TTC549 (cell line): ENCODE data around the gene TOR1A.

Source experiments
- FAIRE-seq: peaks from 2 replicates; lab custom pipeline; 2012; peaks lifted over from hg19 to GRCh38; lab: Jason Lieb, UNC

Gene TOR1A

GRCh38 chr9:129851821-129852220 lies 27.9 kb upstream of the TOR1A start:
- no peak for FAIRE-seq

DNA sequence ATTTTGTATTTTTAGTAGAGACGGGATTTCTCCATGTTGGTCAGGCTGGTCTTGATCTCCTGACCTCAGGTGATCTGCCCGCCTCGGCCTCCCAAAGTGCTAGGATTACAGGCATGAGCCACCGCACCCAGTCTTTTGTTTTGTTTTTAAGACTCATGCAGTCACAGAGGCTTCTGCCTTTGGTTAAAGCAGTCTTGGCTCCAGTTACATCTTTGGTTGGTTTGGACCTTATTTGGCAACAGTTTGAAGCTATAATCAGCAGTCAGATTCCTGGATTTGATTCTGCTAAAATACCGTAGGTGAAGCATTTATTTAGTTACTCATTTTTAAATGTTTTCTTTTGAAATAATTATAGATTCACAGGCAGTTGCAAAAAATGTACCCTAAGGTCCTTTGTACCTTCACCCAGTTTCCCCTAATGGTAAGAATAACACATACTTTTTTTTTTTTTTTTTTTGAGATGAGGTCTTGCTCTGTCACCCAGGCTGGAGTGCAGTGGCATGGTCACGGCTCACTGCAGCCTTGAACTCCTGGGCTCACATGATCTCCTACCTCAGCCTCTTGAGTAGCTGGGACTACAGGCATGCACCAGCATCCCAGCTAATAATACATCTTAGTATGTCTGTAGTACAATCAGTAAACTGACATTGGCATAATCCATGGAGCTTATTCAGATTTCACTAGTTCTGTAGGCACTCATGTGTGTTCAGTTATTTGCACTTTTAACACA lies 27.1 kb upstream of the TOR1A start:
- no peak for FAIRE-seq

GRCh38 chr9:129849901-129850300 lies 26.0 kb upstream of the TOR1A start:
- no peak for FAIRE-seq

- no peak for FAIRE-seq
Observed at GRCh38 chr9:129848712-129849441, 24.9 kb upstream of the TOR1A start.

- no peak for FAIRE-seq
Observed at GRCh38 chr9:129845373-129845772, 21.4 kb upstream of the TOR1A start.

DNA sequence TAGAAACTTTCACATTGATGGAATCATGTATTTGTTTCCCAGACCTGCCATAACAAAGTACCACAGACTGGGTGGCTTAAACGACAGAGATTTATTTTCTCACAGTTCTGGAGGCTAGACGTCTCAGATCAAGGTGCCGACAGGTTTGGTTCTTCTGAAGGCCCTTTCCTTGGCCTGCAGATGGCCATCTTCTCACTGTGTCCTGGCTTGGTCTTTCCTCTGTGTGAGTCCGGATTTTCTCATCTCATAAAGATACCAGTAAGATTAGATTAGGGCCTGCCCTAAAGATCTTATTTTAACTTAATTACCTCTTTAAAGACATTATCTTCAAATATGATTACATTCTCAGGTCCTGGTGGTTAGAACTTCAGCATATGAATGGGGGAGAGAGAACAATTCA lies 17.1 kb upstream of the TOR1A start:
- no peak for FAIRE-seq

DNA sequence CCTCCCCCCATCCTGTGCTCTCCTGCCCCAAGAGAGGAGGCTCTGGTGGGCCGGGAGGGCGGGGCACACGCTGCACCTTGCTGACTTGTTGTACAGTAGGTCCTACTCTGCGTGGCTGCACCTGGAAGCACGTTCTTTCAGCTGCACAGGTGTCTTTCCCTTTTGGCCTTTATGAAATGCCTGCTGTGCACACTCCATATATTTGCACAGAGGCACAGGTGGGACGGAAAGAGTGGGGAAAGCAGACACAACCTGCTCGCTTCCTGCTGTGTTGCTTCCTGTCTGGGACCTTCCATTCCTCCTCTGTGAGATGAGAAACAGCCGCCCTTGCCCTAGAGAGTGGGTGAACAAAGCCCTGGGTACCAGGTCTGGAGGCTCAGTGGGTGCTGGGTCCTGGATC lies 16.1 kb upstream of the TOR1A start:
- FAIRE-seq = no peak

DNA sequence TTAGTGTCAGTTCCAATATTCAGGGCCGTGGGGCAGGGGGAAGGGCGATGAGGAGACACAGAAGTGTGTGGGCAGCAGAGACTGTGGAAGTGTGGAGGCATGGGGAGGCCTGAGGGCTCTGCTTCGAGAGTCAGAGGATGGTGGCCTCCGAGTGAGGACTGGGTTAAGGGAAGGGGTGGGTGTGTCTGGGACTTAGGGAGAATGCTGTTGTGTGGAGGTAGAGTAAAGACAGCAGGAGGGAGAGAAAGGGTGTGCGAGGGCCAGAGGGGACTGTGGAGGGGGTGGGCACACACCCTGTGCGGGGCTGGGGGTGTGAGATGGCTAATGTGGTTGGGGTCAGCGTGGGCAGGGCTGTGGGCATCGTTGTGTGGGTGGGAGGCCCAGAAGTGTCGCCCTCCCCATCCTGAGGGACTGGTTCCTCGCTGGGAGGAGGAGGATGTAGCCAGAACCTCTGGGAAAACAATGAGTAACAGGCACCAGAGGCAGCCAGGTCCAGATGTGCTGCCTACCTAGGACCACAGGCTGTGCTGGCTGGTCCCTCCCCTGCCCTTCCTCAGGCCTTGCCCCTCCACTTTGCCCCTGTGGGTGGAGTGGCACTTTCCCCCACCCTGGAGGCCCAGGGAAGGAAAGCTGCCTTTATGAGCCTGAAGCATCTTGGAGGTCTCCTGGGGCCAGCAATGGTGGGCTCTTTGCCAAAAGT lies 15.5 kb upstream of the TOR1A start:
- FAIRE-seq = no peak

- no peak for FAIRE-seq
Observed at GRCh38 chr9:129838707-129839259, 14.8 kb upstream of the TOR1A start.

DNA sequence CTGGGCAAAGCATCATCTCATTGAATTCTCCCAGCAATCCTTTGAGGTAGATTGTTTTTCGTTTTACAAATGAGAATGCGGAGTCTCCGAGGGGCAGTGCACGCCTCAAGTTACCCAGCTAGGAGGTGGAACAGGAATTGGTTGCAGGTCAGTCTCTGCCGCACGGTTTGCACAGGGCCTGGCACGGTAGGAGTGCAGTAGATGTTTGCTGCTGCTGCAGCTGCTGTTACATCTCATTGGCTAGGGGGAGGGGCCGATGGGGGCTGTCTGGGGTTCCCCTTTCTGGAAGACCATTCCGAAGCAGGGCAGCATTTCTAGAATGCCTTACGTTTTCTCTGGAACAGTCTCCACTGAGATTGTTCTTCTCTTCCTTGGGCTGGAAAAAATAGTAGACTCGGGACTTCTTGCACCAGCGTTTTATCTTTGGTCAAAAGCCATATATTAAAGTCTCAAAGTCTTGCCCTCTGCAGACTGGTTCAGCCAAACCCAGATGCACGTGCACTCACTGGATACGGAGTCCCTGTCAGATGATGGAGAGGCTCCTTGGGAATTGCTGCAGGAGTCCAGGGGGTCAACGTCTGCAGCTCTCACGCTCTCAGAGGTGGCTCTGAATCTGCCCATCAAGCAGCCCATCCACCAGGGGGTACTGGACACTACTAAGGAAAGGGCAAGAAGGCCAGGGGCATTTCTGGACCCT lies 12.5 kb upstream of the TOR1A start:
- no peak for FAIRE-seq

GRCh38 chr9:129835860-129836223 lies 11.9 kb upstream of the TOR1A start:
- FAIRE-seq = no peak

GRCh38 chr9:129835128-129835859 lies 11.4 kb upstream of the TOR1A start, which contains the start of the genes C9orf78 and USP20:
Gene C9orf78 (minus strand): TSS chr9:129835275. CDS start chr9:129835221, 54 bp downstream.
Gene USP20 (plus strand): TSS chr9:129835458. CDS start chr9:129852556, 17,098 bp downstream.
- no peak for FAIRE-seq

DNA sequence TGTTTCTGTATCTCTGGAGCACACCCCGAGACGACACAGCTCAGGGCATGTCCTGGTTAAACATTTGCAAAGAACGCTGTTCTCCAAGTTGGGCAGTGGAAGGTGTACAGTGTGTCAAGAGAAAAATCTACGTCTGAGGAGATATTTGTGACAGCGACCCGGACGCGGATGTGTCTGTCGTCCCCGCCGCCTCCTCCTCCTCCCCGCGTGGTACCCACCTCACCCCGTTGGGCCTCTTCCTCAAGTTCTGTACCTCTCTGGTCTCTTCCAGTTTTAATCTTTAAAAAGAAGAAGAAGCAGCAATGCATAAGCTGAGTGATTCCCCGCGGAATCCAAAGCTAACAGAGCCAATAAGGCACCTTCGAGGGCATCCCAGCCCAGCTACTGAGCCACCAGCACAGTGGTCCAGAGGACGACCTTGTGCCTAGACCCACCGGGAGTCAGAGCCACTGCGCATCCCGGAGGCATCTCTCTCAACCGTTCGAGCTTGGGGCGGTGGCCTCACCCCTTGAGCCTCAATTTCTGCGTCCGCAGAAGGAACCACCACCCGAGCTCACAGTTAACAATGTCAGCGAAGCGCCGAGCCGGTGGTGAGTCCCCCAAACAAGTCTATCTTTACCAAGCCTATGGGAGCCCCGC lies 10.7 kb upstream of the TOR1A start:
- no peak for FAIRE-seq

DNA sequence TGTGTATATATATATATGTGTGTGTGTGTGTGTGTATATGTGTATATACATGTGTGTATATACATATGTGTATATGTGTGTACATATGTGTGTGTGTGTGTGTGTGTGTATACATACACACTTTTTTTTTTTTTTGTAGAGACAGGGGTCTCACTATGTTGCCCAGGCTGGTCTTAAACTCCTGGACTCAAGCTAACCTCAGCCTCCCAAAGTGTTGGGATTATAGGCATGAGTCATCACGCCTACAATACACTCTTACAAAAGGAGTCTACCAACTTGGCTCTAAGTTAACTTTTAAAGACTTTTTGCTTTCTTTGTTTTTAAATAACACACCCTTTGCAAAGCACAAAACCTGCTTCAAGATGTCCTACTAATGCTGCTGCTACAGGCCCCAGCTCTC lies 9.0 kb upstream of the TOR1A start:
- FAIRE-seq = no peak

- FAIRE-seq = no peak
Observed at GRCh38 chr9:129828969-129829368, 5.0 kb upstream of the TOR1A start.

DNA sequence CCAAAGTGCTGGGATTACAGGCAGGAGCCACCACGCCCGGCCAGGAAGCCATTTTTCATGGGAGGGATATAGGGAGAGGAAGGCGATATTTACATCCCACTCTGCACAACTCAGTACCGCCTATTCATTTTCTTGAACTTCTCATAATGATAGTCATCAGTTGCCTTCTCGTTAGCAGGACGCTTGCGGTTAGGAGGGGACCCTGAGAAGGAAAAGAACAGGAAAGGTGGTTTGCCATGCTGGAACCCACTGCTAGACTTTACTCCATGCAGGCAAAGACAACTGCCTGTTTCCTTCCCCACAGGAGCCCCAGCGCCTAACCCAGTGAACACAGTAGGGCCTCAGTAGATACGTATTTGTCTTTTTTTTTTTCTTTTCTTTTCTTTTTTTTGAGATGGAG lies 4.1 kb upstream of the TOR1A start:
- no peak for FAIRE-seq

DNA sequence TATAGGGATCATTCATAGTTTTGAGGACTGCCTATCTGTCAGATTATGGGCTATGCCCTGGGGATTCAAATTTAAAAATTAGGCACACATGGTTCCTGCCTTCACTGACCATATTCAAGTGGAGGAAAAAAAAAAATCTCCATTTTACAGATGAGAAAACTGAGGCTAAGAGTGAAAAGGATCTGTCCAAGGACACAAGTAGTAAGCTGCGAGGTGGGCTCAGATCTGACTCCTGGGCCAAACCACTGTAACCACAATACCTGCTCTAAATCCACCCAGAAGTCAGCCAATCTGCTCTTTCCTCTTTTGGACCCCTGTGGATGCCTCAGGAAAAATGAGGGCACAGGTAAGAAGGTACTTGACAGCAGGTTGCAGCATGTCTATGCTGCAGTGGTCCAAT lies 2.8 kb upstream of the TOR1A start:
- no peak for FAIRE-seq

DNA sequence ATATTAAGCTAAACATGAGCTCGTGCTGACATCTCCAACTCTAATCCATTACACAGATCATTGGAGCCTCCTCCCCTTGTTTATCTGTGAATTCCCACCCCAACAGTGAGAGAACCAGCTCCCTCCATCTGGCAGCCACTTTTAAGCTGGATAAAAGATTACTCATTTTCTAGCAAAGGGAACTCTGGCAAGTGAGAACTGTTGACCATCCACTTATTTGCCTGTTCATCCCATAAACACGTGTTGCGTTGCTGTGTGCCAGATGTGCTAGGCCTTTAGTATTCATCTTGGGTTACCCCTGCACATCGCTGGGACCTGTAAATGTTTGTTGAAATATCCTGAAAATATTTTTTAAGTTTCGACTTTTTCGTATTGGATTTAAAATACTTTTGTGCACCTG lies 2.4 kb upstream of the TOR1A start:
- no peak for FAIRE-seq

DNA sequence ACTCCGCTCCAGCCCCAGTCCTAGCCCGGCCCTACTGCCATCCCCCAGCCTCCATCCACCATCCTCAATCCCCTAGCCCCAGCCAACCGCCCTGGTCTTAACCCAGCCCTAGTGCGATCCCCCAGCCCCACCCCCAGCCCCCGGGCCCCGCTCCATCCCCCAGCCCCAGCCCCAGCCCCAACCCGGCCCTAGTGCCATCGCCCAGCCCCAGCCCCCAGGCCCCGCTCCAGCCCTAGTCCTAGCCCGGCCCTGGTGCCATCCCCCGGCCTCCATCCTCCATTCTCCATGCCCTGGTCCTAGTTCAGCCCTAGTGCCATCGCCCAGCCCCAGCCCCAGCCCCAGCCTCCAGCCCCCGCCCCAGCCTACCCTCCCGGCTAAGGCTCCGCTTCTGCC lies 398 bp downstream of the TOR1A start:
- no peak for FAIRE-seq

DNA sequence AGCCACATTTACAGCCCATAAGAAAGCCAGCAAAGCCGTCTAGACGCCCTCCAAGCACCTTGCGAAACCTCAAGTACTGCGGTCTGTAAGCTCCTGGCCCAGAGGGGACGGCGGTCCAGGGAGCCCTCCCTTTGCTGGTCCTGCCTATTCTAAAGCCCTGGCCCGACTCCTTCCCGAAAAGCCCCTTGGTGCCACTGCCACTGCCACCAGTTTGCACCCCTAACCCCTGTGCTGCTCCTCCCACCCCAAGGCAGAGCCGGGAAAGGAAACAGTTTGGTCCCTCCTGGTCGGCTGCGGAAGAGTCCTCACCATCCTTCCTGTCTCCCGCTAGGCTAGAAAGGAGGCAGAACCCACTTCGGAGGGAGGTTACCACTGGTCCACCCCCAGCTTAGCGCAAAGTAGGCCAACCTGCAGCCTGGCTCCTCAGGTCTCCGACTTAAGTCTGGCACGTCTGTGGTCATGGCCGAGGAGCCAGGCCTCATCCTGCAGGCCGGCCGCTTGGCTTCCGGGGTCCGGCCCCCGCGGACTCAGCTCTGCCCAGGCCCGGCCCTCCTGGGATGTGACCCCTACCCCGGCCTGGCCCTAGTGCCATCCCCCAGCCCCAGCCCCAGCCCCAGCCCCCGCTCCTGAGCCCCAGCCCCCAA lies 916 bp downstream of the TOR1A start:
- FAIRE-seq = no peak
